GM12864 (cell line): Measurements from ENCODE around the gene PRKCD.

ENCODE experiments used
- DNase-seq: peaks from one replicate; pipeline ENCODE4 v3.0.0-alpha.2; 2011; ENCODE audit warnings: low read depth
- H3K4me3 ChIP-seq: 2 replicates; pipeline ENCODE4 v1.5.1; 2011; ENCODE audit warnings: mild to moderate bottlenecking, low read depth, low read length, control low read depth
- TF ChIP-seq, protein P1 (sequence below): IDR thresholded peaks from 2 replicates; pipeline ENCODE4 v1.5.1; 2011; ENCODE audit warnings: low read depth, mild to moderate bottlenecking, moderate library complexity, low read length, control low read depth, inconsistent platforms; ENCODE audit errors: missing control alignments

The PRKCD gene

GRCh38 chr3:53160660-53161449 is at the start of gene PRKCD:
Gene PRKCD, plus strand, starts transcription at chr3:53161209. Its CDS starts 17,214 bp downstream, at chr3:53178423.
- TF ChIP-seq, protein P1, sequence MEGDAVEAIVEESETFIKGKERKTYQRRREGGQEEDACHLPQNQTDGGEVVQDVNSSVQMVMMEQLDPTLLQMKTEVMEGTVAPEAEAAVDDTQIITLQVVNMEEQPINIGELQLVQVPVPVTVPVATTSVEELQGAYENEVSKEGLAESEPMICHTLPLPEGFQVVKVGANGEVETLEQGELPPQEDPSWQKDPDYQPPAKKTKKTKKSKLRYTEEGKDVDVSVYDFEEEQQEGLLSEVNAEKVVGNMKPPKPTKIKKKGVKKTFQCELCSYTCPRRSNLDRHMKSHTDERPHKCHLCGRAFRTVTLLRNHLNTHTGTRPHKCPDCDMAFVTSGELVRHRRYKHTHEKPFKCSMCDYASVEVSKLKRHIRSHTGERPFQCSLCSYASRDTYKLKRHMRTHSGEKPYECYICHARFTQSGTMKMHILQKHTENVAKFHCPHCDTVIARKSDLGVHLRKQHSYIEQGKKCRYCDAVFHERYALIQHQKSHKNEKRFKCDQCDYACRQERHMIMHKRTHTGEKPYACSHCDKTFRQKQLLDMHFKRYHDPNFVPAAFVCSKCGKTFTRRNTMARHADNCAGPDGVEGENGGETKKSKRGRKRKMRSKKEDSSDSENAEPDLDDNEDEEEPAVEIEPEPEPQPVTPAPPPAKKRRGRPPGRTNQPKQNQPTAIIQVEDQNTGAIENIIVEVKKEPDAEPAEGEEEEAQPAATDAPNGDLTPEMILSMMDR = peak; percentile 77
- peak within 1 kb of the TSS; percentile 65 for H3K4me3 ChIP-seq
- no peak for DNase-seq

DNA sequence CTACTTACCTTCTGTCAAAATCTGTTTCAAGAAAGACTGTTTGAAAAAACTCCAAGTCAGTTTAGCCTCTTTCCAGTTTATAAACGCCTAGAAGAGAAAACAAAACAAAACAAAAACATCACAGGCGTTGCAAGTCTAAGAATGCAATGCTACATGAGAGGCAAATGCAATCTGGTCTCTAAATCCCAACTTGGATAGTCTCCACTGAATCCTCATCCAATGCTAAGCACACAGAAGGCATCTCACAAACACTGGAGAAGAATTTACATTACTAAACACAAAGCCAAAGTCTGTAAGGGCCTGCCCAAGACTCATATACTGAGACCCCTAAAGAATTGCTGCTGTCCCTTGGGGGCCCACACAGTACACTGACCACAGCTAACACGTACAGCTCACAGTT is 49.2 kb upstream of the PRKCD start:
- TF ChIP-seq, protein P1 = no peak
- H3K4me3 ChIP-seq = no peak overlapping the region
- no peak for DNase-seq

GRCh38 chr3:53113293-53114010 is 47.6 kb upstream of the PRKCD start:
- no peak for DNase-seq
- H3K4me3 ChIP-seq = no peak overlapping the region
- TF ChIP-seq, protein P1 = no peak

- peak; percentile 53 for DNase-seq
- TF ChIP-seq, protein P1 = peak; percentile 98
- H3K4me3 ChIP-seq = no peak overlapping the region
These were observed 47.0 kb upstream of the PRKCD start for GRCh38 chr3:53114011-53114400.

GRCh38 chr3:53114412-53115074 is 46.5 kb upstream of the PRKCD start:
- no peak overlapping the region for H3K4me3 ChIP-seq
- TF ChIP-seq, protein P1 = no peak
- no peak for DNase-seq

GRCh38 chr3:53116956-53117355 is 44.1 kb upstream of the PRKCD start:
- TF ChIP-seq, protein P1 = no peak
- H3K4me3 ChIP-seq = no peak overlapping the region
- DNase-seq = no peak
